ENCODE measurements around the gene CASZ1. TPM values are rescaled to one million over a fixed set of nuclear protein-coding genes. Genes with fewer than 3 reads are reported as not detected.

Gene CASZ1
- total RNA-seq, 1 donor from 2014 or later, result 3.4 TPM

DNA sequence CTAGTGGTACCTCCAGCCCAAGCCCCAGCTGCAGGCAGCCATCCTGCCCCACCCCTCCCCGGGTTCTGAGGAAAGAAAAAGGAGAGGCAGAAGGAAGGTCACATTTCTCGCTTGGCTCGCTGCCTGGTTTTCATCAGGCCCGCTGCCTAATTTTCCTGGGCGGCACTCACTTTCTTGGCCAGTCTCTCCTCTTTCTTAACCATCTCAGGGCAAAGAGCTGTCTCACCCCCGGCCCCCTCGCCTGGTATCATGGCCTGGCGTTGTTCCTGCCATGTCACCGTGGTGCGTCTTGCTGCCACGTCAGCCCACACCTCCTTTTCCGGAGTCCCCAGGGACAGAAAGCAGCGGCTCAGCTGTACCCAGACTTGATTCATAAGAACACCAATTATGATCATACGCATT lies 26.6 kb upstream of the CASZ1 start:
- Histone ChIP-seq H3K36me3 (no peaks in the 10 kb centered on the region), H4K20me1 (ENCODE audit: low read depth) (no peaks in the 10 kb centered on the region), H3K4me2 (no peak overlapping the region), H3K9me3 (ENCODE audit: low read depth) (no peaks in the 10 kb centered on the region), H3K4me1 (peaks cover 9% of the 10 kb centered on the region), H3K4me3 (no peak overlapping the region), H3F3A (ENCODE audit: low read depth) (no peaks in the 10 kb centered on the region), H3K79me2 (ENCODE audit: low read depth) (no peaks in the 10 kb centered on the region), H3K27me3 (no peaks in the 10 kb centered on the region), H3K27ac (no peak overlapping the region), H3K9ac (no peak overlapping the region), H2AFZ (replicated peaks) (no peak overlapping the region)
- H3K36me3 Mint-ChIP-seq, result no peaks in the 10 kb centered on the region
- peaks cover 13% of the 10 kb centered on the region for H3K27me3 Mint-ChIP-seq (ENCODE audit: insufficient read depth, low read depth)
- DNase-seq (ENCODE audit: low spot score), result no peak
- no peaks in the 10 kb centered on the region for H3K9me3 Mint-ChIP-seq
- peak overlapping the region; percentile 79 for H3K27ac Mint-ChIP-seq
- H3K4me3 Mint-ChIP-seq, result no peak overlapping the region
- peaks cover 26% of the 10 kb centered on the region for H3K4me1 Mint-ChIP-seq
- TF ChIP-seq CTCF (IDR thresholded peaks at IDR 0.05), result no peak
- no peak for TF ChIP-seq EZH2 (IDR thresholded peaks at IDR 0.05)
- no peak for TF ChIP-seq EZH2phosphoT487 (IDR thresholded peaks at IDR 0.05)

GRCh38 chr1:10821388-10821787 lies 24.9 kb upstream of the CASZ1 start:
- Histone ChIP-seq H3K4me3 (no peak overlapping the region), H3K36me3 (no peaks in the 10 kb centered on the region), H3K4me1 (peaks cover 9% of the 10 kb centered on the region), H3K4me2 (no peak overlapping the region), H3K27ac (no peak overlapping the region), H3K79me2 (ENCODE audit: low read depth) (no peaks in the 10 kb centered on the region), H4K20me1 (ENCODE audit: low read depth) (no peaks in the 10 kb centered on the region), H3K9ac (no peak overlapping the region), H3F3A (ENCODE audit: low read depth) (no peaks in the 10 kb centered on the region), H3K27me3 (no peaks in the 10 kb centered on the region), H2AFZ (replicated peaks) (no peak overlapping the region), H3K9me3 (ENCODE audit: low read depth) (no peaks in the 10 kb centered on the region)
- TF ChIP-seq EZH2phosphoT487 (IDR thresholded peaks at IDR 0.05) (no peak), CTCF (IDR thresholded peaks at IDR 0.05) (no peak), EZH2 (IDR thresholded peaks at IDR 0.05) (no peak)
- Mint-ChIP-seq H3K4me3 (no peak overlapping the region), H3K4me1 (peaks cover 23% of the 10 kb centered on the region), H3K9me3 (no peaks in the 10 kb centered on the region), H3K27ac (no peak overlapping the region), H3K36me3 (no peaks in the 10 kb centered on the region), H3K27me3 (ENCODE audit: insufficient read depth, low read depth) (peaks cover 14% of the 10 kb centered on the region)
- DNase-seq (ENCODE audit: low spot score), result no peak

GRCh38 chr1:10820422-10820821 lies 24.0 kb upstream of the CASZ1 start:
- Histone ChIP-seq H3K9ac (no peak overlapping the region), H3K79me2 (ENCODE audit: low read depth) (no peaks in the 10 kb centered on the region), H3F3A (ENCODE audit: low read depth) (no peaks in the 10 kb centered on the region), H3K9me3 (ENCODE audit: low read depth) (no peaks in the 10 kb centered on the region), H3K36me3 (no peaks in the 10 kb centered on the region), H3K27ac (no peak overlapping the region), H3K4me1 (peaks cover 10% of the 10 kb centered on the region), H3K4me2 (no peak overlapping the region), H2AFZ (replicated peaks) (no peak overlapping the region), H3K27me3 (no peaks in the 10 kb centered on the region), H3K4me3 (no peak overlapping the region), H4K20me1 (ENCODE audit: low read depth) (no peaks in the 10 kb centered on the region)
- H3K27me3 Mint-ChIP-seq (ENCODE audit: insufficient read depth, low read depth), result peaks cover 14% of the 10 kb centered on the region
- no peak for DNase-seq (ENCODE audit: low spot score)
- no peak for TF ChIP-seq EZH2 (IDR thresholded peaks at IDR 0.05)
- no peak for TF ChIP-seq CTCF (IDR thresholded peaks at IDR 0.05)
- TF ChIP-seq EZH2phosphoT487 (IDR thresholded peaks at IDR 0.05), result no peak
- H3K36me3 Mint-ChIP-seq, result no peaks in the 10 kb centered on the region
- H3K9me3 Mint-ChIP-seq, result no peaks in the 10 kb centered on the region
- no peak overlapping the region for H3K27ac Mint-ChIP-seq
- no peak overlapping the region for H3K4me3 Mint-ChIP-seq
- peaks cover 28% of the 10 kb centered on the region for H3K4me1 Mint-ChIP-seq

All from neural progenitor cell (in vitro differentiated cells).